Keratinocyte (primary cell): ENCODE measurements around the gene SYTL2. TPM values are rescaled to one million over a fixed set of nuclear protein-coding genes. Genes with fewer than 3 reads are reported as not detected.

Experiments
- DNase-seq: peaks from one replicate; pipeline ENCODE4 v3.0.0-alpha.2; 2011; ENCODE audit warnings: low read depth, missing footprints, low spot score
- FAIRE-seq: peaks from 2 replicates; lab custom pipeline; 2011; peaks lifted over from hg19 to GRCh38; lab: Jason Lieb, UNC
- H2AFZ ChIP-seq: 2 replicates; pipeline ENCODE4 v1.6.0; 2012; ENCODE audit warnings: low read length, control low read depth, inconsistent platforms; ENCODE audit not compliant: control insufficient read depth
- H3K27ac ChIP-seq: 2 replicates; pipeline ENCODE4 v1.5.1; 2011; ENCODE audit warnings: low read length; ENCODE audit not compliant: control insufficient read depth, insufficient read depth
- H3K27me3 ChIP-seq: 3 replicates; pipeline ENCODE4 v1.6.0; 2011; ENCODE audit warnings: low read length; ENCODE audit not compliant: control insufficient read depth, insufficient read depth; ENCODE audit errors: extremely low read depth
- H3K36me3 ChIP-seq, 2 experiments: 2 replicates in 1 of 2; 3 replicates in 1 of 2; pipeline ENCODE4 v1.5.1; 2011; ENCODE audit warnings: low read length in 2 of 2, mild to moderate bottlenecking in 1 of 2; ENCODE audit not compliant: control insufficient read depth in 2 of 2, insufficient read depth in 2 of 2; ENCODE audit errors: extremely low read depth in 1 of 2
- H3K4me1 ChIP-seq: 3 replicates; pipeline ENCODE4 v1.5.1; 2011; ENCODE audit warnings: low read length; ENCODE audit not compliant: control insufficient read depth, insufficient read depth; ENCODE audit errors: extremely low read depth
- H3K4me2 ChIP-seq: 3 replicates; pipeline ENCODE4 v1.6.0; 2011; ENCODE audit warnings: low read depth, low read length; ENCODE audit not compliant: control insufficient read depth, insufficient read depth; ENCODE audit errors: extremely low read depth
- H3K4me3 ChIP-seq, 3 experiments: fragments of 200-600 bp in 1 of 3; sonication (generic) in 1 of 3; 2 replicates in 2 of 3; 3 replicates in 1 of 3; pipeline ENCODE4 v1.5.1; 2011 to 2016; ENCODE audit warnings: low read length in 3 of 3, mild to moderate bottlenecking in 3 of 3, control low read depth in 2 of 3, inconsistent platforms in 1 of 3, low read depth in 1 of 3, mixed read lengths in 1 of 3, mixed run types in 1 of 3, moderate library complexity in 1 of 3; ENCODE audit not compliant: control insufficient read depth in 2 of 3, insufficient read depth in 2 of 3; ENCODE audit errors: extremely low read depth in 1 of 3
- H3K79me2 ChIP-seq: 2 replicates; pipeline ENCODE4 v1.6.0; 2012; ENCODE audit warnings: low read length; ENCODE audit not compliant: control insufficient read depth, insufficient read depth
- H3K9ac ChIP-seq: 3 replicates; pipeline ENCODE4 v1.6.0; 2011; ENCODE audit warnings: low read length; ENCODE audit not compliant: control insufficient read depth, insufficient read depth; ENCODE audit errors: extremely low read depth
- H3K9me1 ChIP-seq: 3 replicates; pipeline ENCODE4 v1.6.0; 2011; ENCODE audit warnings: low read length; ENCODE audit not compliant: control insufficient read depth, insufficient read depth; ENCODE audit errors: extremely low read depth
- H3K9me3 ChIP-seq: 2 replicates; pipeline ENCODE4 v1.5.1; 2012; ENCODE audit warnings: low read depth, low read length; ENCODE audit not compliant: control insufficient read depth
- H4K20me1 ChIP-seq: 3 replicates; pipeline ENCODE4 v1.6.0; 2011; ENCODE audit warnings: low read length; ENCODE audit not compliant: control insufficient read depth, insufficient read depth; ENCODE audit errors: extremely low read depth
- CTCF ChIP-seq, 3 experiments: IDR thresholded peaks in 1 of 3; conservative IDR thresholded peaks in 1 of 3; optimal IDR thresholded peaks in 1 of 3; 2 replicates in 2 of 3; 3 replicates in 1 of 3; pipeline versions ENCODE3 to v1.5.1; 2011; ENCODE audit warnings: low read length in 3 of 3, mild to moderate bottlenecking in 3 of 3, moderate library complexity in 2 of 3, control low read depth in 1 of 3, inconsistent platforms in 1 of 3; ENCODE audit not compliant: insufficient read depth in 2 of 3; ENCODE audit errors: extremely low read depth in 1 of 3
- EZH2 ChIP-seq: IDR thresholded peaks from one replicate; pipeline ENCODE4 v1.6.1; 2012; ENCODE audit warnings: inconsistent platforms, mild to moderate bottlenecking, low read length, moderate library complexity
- dilution Hi-C: fragments of 300-500 bp; cut with MboI; formaldehyde crosslinking; loops from one replicate; pipeline ENCODE4 v1.7.0; 2020; ENCODE audit warnings: low sequenced_read_pairs; ENCODE audit not compliant: extremely low pct_ligation_motif_present
- polyA plus RNA-seq, 5 experiments: library from polyadenylated mRNA; depleted of rRNA in 3 of 5; stranded (reverse) in 3 of 5; stranded (forward) in 1 of 5; unstranded in 1 of 5; fragments of >200 nt; gene quantifications; 1 replicate in 1 of 5; 2 replicates in 3 of 5; 3 replicates in 1 of 5; pipeline versions ENCODE4 v1.2.1 to v1.2.3, GENCODE V29; 2011 to 2012; ENCODE audit warnings: missing spikeins in 2 of 5, low read depth in 1 of 5, low replicate concordance in 1 of 5

SYTL2 gene
- polyA plus RNA-seq, 1 donor (not counting 4 experiments of a cell fraction or from before 2014, with no cell fraction given), result 3.1 TPM

GRCh38 chr11:85745626-85746025 is 65.3 kb downstream of the SYTL2 start:
- H3K27ac ChIP-seq, result no peak overlapping the region
- H3K9me1 ChIP-seq, result no peaks in the 10 kb centered on the region
- peaks cover 10% of the 10 kb centered on the region for H3K4me1 ChIP-seq
- no peaks in the 10 kb centered on the region for H3K9me3 ChIP-seq
- H3K79me2 ChIP-seq, result no peaks in the 10 kb centered on the region
- no peak overlapping the region for H3K4me3 ChIP-seq
- no peak for TF ChIP-seq EZH2
- TF ChIP-seq CTCF (optimal IDR thresholded peaks at IDR 0.05 in 1 of 3, IDR thresholded peaks at IDR 0.05 in 1 of 3, conservative IDR thresholded peaks at IDR 0.05 in 1 of 3; ENCODE audit: extremely low read depth in 1 of 3, insufficient read depth in 2 of 3, low read length in 3 of 3), result no peak
- H4K20me1 ChIP-seq, result no peaks in the 10 kb centered on the region
- no peak overlapping the region for H2AFZ ChIP-seq
- H3K9ac ChIP-seq, result no peak overlapping the region
- H3K27me3 ChIP-seq, result no peaks in the 10 kb centered on the region
- no peaks in the 10 kb centered on the region for H3K36me3 ChIP-seq
- no peak overlapping the region for H3K4me2 ChIP-seq
- DNase-seq (no peak), FAIRE-seq (no peak)
- dilution Hi-C loops, result no loop called here

GRCh38 chr11:85742873-85743275 is 68.1 kb downstream of the SYTL2 start:
- H3K36me3 ChIP-seq, result no peaks in the 10 kb centered on the region
- no peak overlapping the region for H3K9ac ChIP-seq
- DNase-seq (no peak), FAIRE-seq (peak; percentile 76)
- no peaks in the 10 kb centered on the region for H3K79me2 ChIP-seq
- H3K27ac ChIP-seq, result peak overlapping the region; percentile 6
- no peaks in the 10 kb centered on the region for H3K27me3 ChIP-seq
- no peaks in the 10 kb centered on the region for H3K9me3 ChIP-seq
- TF ChIP-seq EZH2 (no peak), CTCF (optimal IDR thresholded peaks at IDR 0.05 in 1 of 3, IDR thresholded peaks at IDR 0.05 in 1 of 3, conservative IDR thresholded peaks at IDR 0.05 in 1 of 3; ENCODE audit: extremely low read depth in 1 of 3, insufficient read depth in 2 of 3, low read length in 3 of 3) (no peak)
- H3K4me2 ChIP-seq, result peak overlapping the region; percentile 43
- H3K4me1 ChIP-seq, result peaks cover 11% of the 10 kb centered on the region
- H2AFZ ChIP-seq, result peak overlapping the region; percentile 11
- H4K20me1 ChIP-seq, result no peaks in the 10 kb centered on the region
- dilution Hi-C loops, result no loop called here
- no peak overlapping the region for H3K4me3 ChIP-seq
- no peaks in the 10 kb centered on the region for H3K9me1 ChIP-seq
